OCI-LY7 (cell line): Measurements from ENCODE around the gene GAS6. TPM values are rescaled to one million over a fixed set of nuclear protein-coding genes. Genes with fewer than 3 reads are reported as not detected.

Experiments
- BruUV-seq: library from RNA; stranded (reverse); fragments of 400-500 nt; replicated peaks from 2 replicates; lab custom pipeline; 2021; lab: Mats Ljungman, UMichigan
- CTCF ChIA-PET: fragments of 300-600 bp; sonication (Branson Sonifier 250); formaldehyde crosslinking; loops from one replicate; lab custom pipeline; 2022; ENCODE audit warnings: antibody characterized with exemption; ENCODE audit not compliant: unreplicated experiment; lab: Charles Lee
- POLR2A ChIA-PET: fragments of 300-600 bp; sonication (Branson Sonifier 250); formaldehyde crosslinking; loops from one replicate; lab custom pipeline; 2022; ENCODE audit warnings: antibody characterized with exemption; lab: Charles Lee
- DNase-seq: peaks from one replicate; pipeline ENCODE4 v3.0.0-alpha.2; 2015; ENCODE audit warnings: low spot score
- H2AFZ ChIP-seq: fragments of 200-600 bp; sonication (generic), shearing (Covaris generic); 2 replicates; pipeline ENCODE4 v1.6.1; 2014; ENCODE audit warnings: mild to moderate bottlenecking, antibody characterized with exemption, low read length, moderate library complexity
- H3K27ac ChIP-seq: fragments of 200-600 bp; sonication (generic); 2 replicates; pipeline ENCODE4 v1.5.1; 2014; ENCODE audit warnings: mixed run types, low read depth, mild to moderate bottlenecking, moderate library complexity, low read length, inconsistent platforms; ENCODE audit not compliant: poor library complexity, severe bottlenecking
- H3K36me3 ChIP-seq: fragments of 200-600 bp; sonication (generic); 2 replicates; pipeline ENCODE4 v1.6.1; 2014; ENCODE audit warnings: mild to moderate bottlenecking, antibody characterized with exemption, low read length, moderate library complexity, mixed read lengths; ENCODE audit not compliant: insufficient read depth
- H3K4me1 ChIP-seq: fragments of 200-600 bp; sonication (generic); 2 replicates; pipeline ENCODE4 v1.5.1; 2014; ENCODE audit warnings: mild to moderate bottlenecking, low read length; ENCODE audit not compliant: insufficient read depth, poor library complexity, severe bottlenecking
- H3K4me2 ChIP-seq: fragments of 200-600 bp; sonication (generic); 2 replicates; pipeline ENCODE4 v1.6.1; 2014; ENCODE audit warnings: mild to moderate bottlenecking, low read length
- H3K4me3 ChIP-seq: fragments of 200-600 bp; sonication (generic); 2 replicates; pipeline ENCODE4 v1.5.1; 2014; ENCODE audit warnings: mild to moderate bottlenecking, low read depth, low read length; ENCODE audit not compliant: poor library complexity, severe bottlenecking
- H3K79me2 ChIP-seq: fragments of 200-600 bp; sonication (generic); 2 replicates; pipeline ENCODE4 v1.6.1; 2016; ENCODE audit warnings: low read depth, mild to moderate bottlenecking, low read length, moderate library complexity, mixed read lengths; ENCODE audit not compliant: insufficient read depth
- H3K9me2 ChIP-seq: fragments of 200-600 bp; sonication (generic); 2 replicates; pipeline ENCODE4 v1.6.1; 2016; ENCODE audit warnings: mild to moderate bottlenecking, low read length, mixed read lengths; ENCODE audit not compliant: insufficient read depth
- H3K9me3 ChIP-seq: fragments of 200-600 bp; sonication (generic); 2 replicates; pipeline ENCODE4 v1.6.1; 2014; ENCODE audit warnings: mild to moderate bottlenecking, mixed run types, low read length, mixed read lengths
- H4K20me1 ChIP-seq: fragments of 200-600 bp; sonication (generic); 2 replicates; pipeline ENCODE4 v1.6.1; 2014; ENCODE audit warnings: mild to moderate bottlenecking, antibody characterized with exemption, low read length, moderate library complexity, mixed read lengths; ENCODE audit not compliant: insufficient read depth
- CTCF ChIP-seq: fragments of 200-600 bp; sonication (generic); conservative IDR thresholded peaks from 2 replicates; pipeline ENCODE4 v1.5.1; 2014; ENCODE audit warnings: mild to moderate bottlenecking, antibody characterized with exemption, low read length, moderate library complexity, mixed read lengths
- EZH2phosphoT487 ChIP-seq: fragments of 200-600 bp; sonication (generic); IDR thresholded peaks from 2 replicates; pipeline ENCODE4 v1.6.1; 2018; ENCODE audit warnings: low read depth, borderline replicate concordance, mild to moderate bottlenecking, mixed run types, antibody characterized with exemption, low read length, moderate library complexity, mixed read lengths
- intact Hi-C: fragments of 100-400 bp; cut with micrococcal nuclease; formaldehyde crosslinking; loops from one replicate; pipeline ENCODE4 v1.10.0; 2022; ENCODE audit not compliant: unreplicated experiment
- total RNA-seq, 2 experiments: library from RNA; depleted of rRNA in 1 of 2; stranded (reverse); fragments of >200 nt in 1 of 2; shearing (Covaris generic) in 1 of 2; gene quantifications; 2 replicates each; pipeline ENCODE4 v1.2.3, GENCODE V29; 2014 to 2022

Gene GAS6
- total RNA-seq, 2 experiments from 2014 or later = not detected

- H3K9me3 ChIP-seq = no peaks in the 10 kb centered on the region
- no peaks in the 10 kb centered on the region for H4K20me1 ChIP-seq
- H3K4me3 ChIP-seq = no peak overlapping the region
- DNase-seq = no peak
- no peaks in the 10 kb centered on the region for H3K4me1 ChIP-seq
- TF ChIP-seq CTCF (no peak), EZH2phosphoT487 (no peak)
- no peak overlapping the region for H3K27ac ChIP-seq
- POLR2A ChIA-PET = no interaction called here
- H3K4me2 ChIP-seq = no peak overlapping the region
- H3K79me2 ChIP-seq = no peaks in the 10 kb centered on the region
- no peaks in the 10 kb centered on the region for H3K36me3 ChIP-seq
- H2AFZ ChIP-seq = no peak overlapping the region
- intact Hi-C loops = no loop called here
- TSS peak; percentile 48 for BruUV-seq
- H3K9me2 ChIP-seq = no peaks in the 10 kb centered on the region
- CTCF ChIA-PET = no interaction called here
Observed at GRCh38 chr13:113842336-113843062, 21.4 kb downstream of the GAS6 start.

GRCh38 chr13:113841353-113841650 is 22.6 kb downstream of the GAS6 start:
- BruUV-seq = no TSS peak
- no peak for DNase-seq
- Histone ChIP-seq H3K36me3 (no peaks in the 10 kb centered on the region), H3K9me3 (no peaks in the 10 kb centered on the region), H3K4me2 (no peak overlapping the region), H3K4me1 (no peaks in the 10 kb centered on the region), H3K27ac (no peak overlapping the region), H3K79me2 (no peaks in the 10 kb centered on the region), H4K20me1 (no peaks in the 10 kb centered on the region), H3K4me3 (no peak overlapping the region), H3K9me2 (no peaks in the 10 kb centered on the region), H2AFZ (no peak overlapping the region)
- ChIA-PET CTCF (no interaction called here), POLR2A (no interaction called here)
- intact Hi-C loops = no loop called here
- TF ChIP-seq EZH2phosphoT487 (no peak), CTCF (no peak)

GRCh38 chr13:113840541-113841352 is 23.1 kb downstream of the GAS6 start:
- Histone ChIP-seq H3K4me1 (no peaks in the 10 kb centered on the region), H3K79me2 (no peaks in the 10 kb centered on the region), H3K4me2 (no peak overlapping the region), H3K4me3 (no peak overlapping the region), H4K20me1 (no peaks in the 10 kb centered on the region), H3K27ac (no peak overlapping the region), H3K9me3 (no peaks in the 10 kb centered on the region), H2AFZ (no peak overlapping the region), H3K9me2 (no peaks in the 10 kb centered on the region), H3K36me3 (no peaks in the 10 kb centered on the region)
- no peak for DNase-seq
- ChIA-PET CTCF (no interaction called here), POLR2A (no interaction called here)
- intact Hi-C loops = no loop called here
- no TSS peak for BruUV-seq
- TF ChIP-seq EZH2phosphoT487 (no peak), CTCF (no peak)
